Lower leg skin (tissue), 3 donors: Measurements from ENCODE around the gene ZNF333.

ENCODE experiments used
- CTCF ChIP-seq, 3 donors: fragments of 450-650 bp; IDR thresholded peaks; one replicate each; pipeline ENCODE4 v1.5.1; 2016; ENCODE audit warnings: antibody characterized with exemption in 3 of 3, mild to moderate bottlenecking in 3 of 3, moderate library complexity in 2 of 3
- POLR2A ChIP-seq, 2 donors: fragments of 450-650 bp; IDR thresholded peaks; one replicate each; pipeline ENCODE4 v1.6.1; 2016 to 2017; ENCODE audit warnings: antibody characterized with exemption in 2 of 2, mild to moderate bottlenecking in 1 of 2, moderate library complexity in 1 of 2

DNA sequence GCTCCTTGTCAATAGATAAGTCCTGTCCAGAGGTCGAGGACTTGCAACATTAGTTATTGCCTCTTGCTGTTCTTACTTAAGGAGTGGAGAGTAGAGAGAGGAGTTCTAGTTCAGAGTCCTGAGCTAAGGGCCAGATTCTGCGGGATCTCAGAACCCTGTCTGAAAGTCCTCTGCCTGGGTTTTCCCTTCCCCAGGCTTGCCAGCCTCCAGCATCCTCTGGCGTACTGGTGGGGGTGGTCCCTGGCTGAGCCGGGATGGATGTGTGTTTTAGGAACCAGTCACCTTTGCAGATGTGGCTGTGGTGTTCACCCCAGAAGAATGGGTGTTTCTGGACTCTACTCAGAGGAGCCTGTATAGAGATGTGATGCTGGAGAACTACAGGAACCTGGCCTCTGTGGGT is 26.0 kb downstream of the ZNF333 start:
- TF ChIP-seq POLR2A (IDR thresholded peaks at IDR 0.05): no peak
- TF ChIP-seq CTCF (IDR thresholded peaks at IDR 0.05): no peak
